ENCODE data around the gene MBTPS1.

Gene MBTPS1

GRCh38 chr16:84139628-84140258 lies 23.0 kb upstream of the MBTPS1 start:
- H3K4me3 ChIP-seq (replicated peaks; ENCODE audit: low read depth, low read length): no peak overlapping the region
- no peaks in the 10 kb centered on the region for H3K27me3 ChIP-seq (replicated peaks; ENCODE audit: control insufficient read depth, insufficient read depth, low read length)
- DNase-seq (ENCODE audit: extremely low read depth, insufficient read length): no peak
- no peak for TF ChIP-seq CTCF (IDR thresholded peaks at IDR 0.05; ENCODE audit: insufficient read depth, low read length, poor library complexity, severe bottlenecking)
- no peaks in the 10 kb centered on the region for H3K36me3 ChIP-seq (ENCODE audit: control insufficient read depth, insufficient read depth, low read length)

GRCh38 chr16:84138824-84139627 lies 22.3 kb upstream of the MBTPS1 start:
- no peak for DNase-seq (ENCODE audit: extremely low read depth, insufficient read length)
- TF ChIP-seq CTCF (IDR thresholded peaks at IDR 0.05; ENCODE audit: insufficient read depth, low read length, poor library complexity, severe bottlenecking): no peak
- Histone ChIP-seq H3K4me3 (replicated peaks; ENCODE audit: low read depth, low read length) (no peak overlapping the region), H3K36me3 (ENCODE audit: control insufficient read depth, insufficient read depth, low read length) (no peaks in the 10 kb centered on the region), H3K27me3 (replicated peaks; ENCODE audit: control insufficient read depth, insufficient read depth, low read length) (no peaks in the 10 kb centered on the region)

GRCh38 chr16:84138500-84138823 lies 21.7 kb upstream of the MBTPS1 start:
- Histone ChIP-seq H3K36me3 (ENCODE audit: control insufficient read depth, insufficient read depth, low read length) (no peaks in the 10 kb centered on the region), H3K4me3 (replicated peaks; ENCODE audit: low read depth, low read length) (no peak overlapping the region)
- TF ChIP-seq CTCF (IDR thresholded peaks at IDR 0.05; ENCODE audit: insufficient read depth, low read length, poor library complexity, severe bottlenecking): no peak

GRCh38 chr16:84137769-84138357 lies 21.1 kb upstream of the MBTPS1 start:
- H3K36me3 ChIP-seq (ENCODE audit: control insufficient read depth, insufficient read depth, low read length): no peaks in the 10 kb centered on the region
- DNase-seq (ENCODE audit: extremely low read depth, insufficient read length): no peak
- no peak for TF ChIP-seq CTCF (IDR thresholded peaks at IDR 0.05; ENCODE audit: insufficient read depth, low read length, poor library complexity, severe bottlenecking)
- no peaks in the 10 kb centered on the region for H3K27me3 ChIP-seq (replicated peaks; ENCODE audit: control insufficient read depth, insufficient read depth, low read length)
- no peak overlapping the region for H3K4me3 ChIP-seq (replicated peaks; ENCODE audit: low read depth, low read length)

More at GRCh38 chr16:84138500-84138823, 21.7 kb upstream of the MBTPS1 start:
- H3K27me3 ChIP-seq (replicated peaks; ENCODE audit: control insufficient read depth, insufficient read depth, low read length): no peaks in the 10 kb centered on the region
- DNase-seq (ENCODE audit: extremely low read depth, insufficient read length): no peak

- Histone ChIP-seq H3K27me3 (replicated peaks; ENCODE audit: control insufficient read depth, insufficient read depth, low read length) (no peaks in the 10 kb centered on the region), H3K4me3 (replicated peaks; ENCODE audit: low read depth, low read length) (no peak overlapping the region), H3K36me3 (ENCODE audit: control insufficient read depth, insufficient read depth, low read length) (no peaks in the 10 kb centered on the region)
- no peak for DNase-seq (ENCODE audit: extremely low read depth, insufficient read length)
- no peak for TF ChIP-seq CTCF (IDR thresholded peaks at IDR 0.05; ENCODE audit: insufficient read depth, low read length, poor library complexity, severe bottlenecking)
These were observed 20.5 kb upstream of the MBTPS1 start for GRCh38 chr16:84137287-84137686.
